Measurements from ENCODE around the gene TUT4. TPM values are rescaled to one million over a fixed set of nuclear protein-coding genes. Genes with fewer than 3 reads are reported as not detected.

Gene TUT4
- total and polyA plus RNA-seq, 2 experiments from 2014 or later, result 37.9 to 58.0 TPM

DNA sequence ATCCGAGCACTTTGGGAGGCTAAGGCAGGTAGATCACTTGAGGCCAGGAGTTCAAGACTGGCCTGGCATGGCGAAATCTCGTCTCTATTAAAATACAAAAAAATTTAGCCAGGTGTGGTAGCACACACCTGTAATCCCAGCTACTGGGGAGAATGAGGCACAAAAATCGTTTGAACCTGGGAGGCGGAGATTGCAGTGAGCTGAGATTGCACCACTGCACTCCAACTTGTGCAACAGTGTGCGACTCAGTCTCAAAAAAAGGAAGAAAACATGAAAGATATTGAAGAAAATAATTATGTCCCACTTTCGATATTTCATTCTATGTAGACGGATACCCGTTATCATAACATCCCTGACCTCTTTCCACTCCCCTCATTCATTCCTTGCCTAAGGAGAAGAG lies 19.2 kb downstream of the TUT4 start:
- H2AFZ ChIP-seq, result no peak overlapping the region
- WGBS (ENCODE audit: low lambda C conversion rate, missing lambda C conversion rate), result 98% methylated on average over 9 of the region's 9 CpGs
- H4K20me1 ChIP-seq (ENCODE audit: insufficient read depth, poor library complexity, severe bottlenecking), result peaks cover 30% of the 10 kb centered on the region
- H3K27ac ChIP-seq, result no peak overlapping the region
- TF ChIP-seq EZH2 (IDR thresholded peaks at IDR 0.05; ENCODE audit: borderline replicate concordance) (no peak), EZH2phosphoT487 (IDR thresholded peaks at IDR 0.05; ENCODE audit: low read depth, severe bottlenecking, unreplicated experiment) (no peak)
- TF ChIP-seq, protein P1, sequence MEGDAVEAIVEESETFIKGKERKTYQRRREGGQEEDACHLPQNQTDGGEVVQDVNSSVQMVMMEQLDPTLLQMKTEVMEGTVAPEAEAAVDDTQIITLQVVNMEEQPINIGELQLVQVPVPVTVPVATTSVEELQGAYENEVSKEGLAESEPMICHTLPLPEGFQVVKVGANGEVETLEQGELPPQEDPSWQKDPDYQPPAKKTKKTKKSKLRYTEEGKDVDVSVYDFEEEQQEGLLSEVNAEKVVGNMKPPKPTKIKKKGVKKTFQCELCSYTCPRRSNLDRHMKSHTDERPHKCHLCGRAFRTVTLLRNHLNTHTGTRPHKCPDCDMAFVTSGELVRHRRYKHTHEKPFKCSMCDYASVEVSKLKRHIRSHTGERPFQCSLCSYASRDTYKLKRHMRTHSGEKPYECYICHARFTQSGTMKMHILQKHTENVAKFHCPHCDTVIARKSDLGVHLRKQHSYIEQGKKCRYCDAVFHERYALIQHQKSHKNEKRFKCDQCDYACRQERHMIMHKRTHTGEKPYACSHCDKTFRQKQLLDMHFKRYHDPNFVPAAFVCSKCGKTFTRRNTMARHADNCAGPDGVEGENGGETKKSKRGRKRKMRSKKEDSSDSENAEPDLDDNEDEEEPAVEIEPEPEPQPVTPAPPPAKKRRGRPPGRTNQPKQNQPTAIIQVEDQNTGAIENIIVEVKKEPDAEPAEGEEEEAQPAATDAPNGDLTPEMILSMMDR (IDR thresholded peaks at IDR 0.05; ENCODE audit: poor library complexity), result no peak
- no peaks in the 10 kb centered on the region for H3K9me2 ChIP-seq (replicated peaks; ENCODE audit: insufficient read depth)
- H3K27me3 ChIP-seq, result no peaks in the 10 kb centered on the region
- H3K36me3 ChIP-seq (replicated peaks; ENCODE audit: insufficient read depth, low read depth), result no peaks in the 10 kb centered on the region
- no peak overlapping the region for H3K4me3 ChIP-seq
- peaks cover 100% of the 10 kb centered on the region for H3K79me2 ChIP-seq
- no peak overlapping the region for H3K4me2 ChIP-seq
- peaks cover 13% of the 10 kb centered on the region for H3K9me3 ChIP-seq (ENCODE audit: low read depth)
- H3K4me1 ChIP-seq (ENCODE audit: insufficient read depth), result no peaks in the 10 kb centered on the region
- DNase-seq (ENCODE audit: low spot score), result no peak

DNA sequence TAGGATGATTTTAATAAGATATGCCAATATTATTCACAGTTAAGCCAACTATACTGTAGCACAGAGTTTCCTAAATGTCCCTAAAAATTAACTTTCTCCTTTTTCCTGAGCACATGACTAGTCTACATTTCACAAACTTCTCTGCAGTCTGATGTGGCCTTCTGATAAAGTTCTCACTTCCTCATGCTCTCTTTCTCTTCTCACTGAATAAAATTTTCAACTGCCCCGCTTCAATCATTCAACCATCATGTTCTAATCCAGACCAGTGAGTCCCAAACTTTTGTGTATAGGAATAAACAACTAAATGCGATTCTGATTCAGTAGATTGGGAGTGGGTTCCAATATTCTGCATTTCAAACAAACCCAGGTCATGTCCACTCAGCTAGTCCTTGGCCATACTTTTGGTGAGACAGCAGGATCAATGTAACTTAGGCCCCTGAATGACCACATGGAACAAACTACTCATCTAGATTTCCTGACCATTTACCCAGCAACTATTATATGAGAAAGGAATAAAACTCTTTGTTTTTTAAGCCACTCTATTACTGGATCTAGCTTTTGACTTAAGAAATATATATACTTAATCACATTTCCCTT lies 20.1 kb downstream of the TUT4 start:
- H3K27me3 ChIP-seq, result no peaks in the 10 kb centered on the region
- no peak overlapping the region for H2AFZ ChIP-seq
- WGBS (ENCODE audit: low lambda C conversion rate, missing lambda C conversion rate), result 100% methylated on average over 2 of the region's 2 CpGs
- H3K36me3 ChIP-seq (replicated peaks; ENCODE audit: insufficient read depth, low read depth), result no peaks in the 10 kb centered on the region
- peaks cover 33% of the 10 kb centered on the region for H4K20me1 ChIP-seq (ENCODE audit: insufficient read depth, poor library complexity, severe bottlenecking)
- H3K4me3 ChIP-seq, result no peak overlapping the region
- H3K9me2 ChIP-seq (replicated peaks; ENCODE audit: insufficient read depth), result no peaks in the 10 kb centered on the region
- no peak overlapping the region for H3K4me2 ChIP-seq
- H3K9me3 ChIP-seq (ENCODE audit: low read depth), result peaks cover 13% of the 10 kb centered on the region
- no peak overlapping the region for H3K27ac ChIP-seq
- DNase-seq (ENCODE audit: low spot score), result no peak
- peaks cover 100% of the 10 kb centered on the region for H3K79me2 ChIP-seq
- H3K4me1 ChIP-seq (ENCODE audit: insufficient read depth), result no peaks in the 10 kb centered on the region
- no peak for TF ChIP-seq EZH2 (IDR thresholded peaks at IDR 0.05; ENCODE audit: borderline replicate concordance)
- TF ChIP-seq, protein P1 (IDR thresholded peaks at IDR 0.05; ENCODE audit: poor library complexity), result no peak

DNA sequence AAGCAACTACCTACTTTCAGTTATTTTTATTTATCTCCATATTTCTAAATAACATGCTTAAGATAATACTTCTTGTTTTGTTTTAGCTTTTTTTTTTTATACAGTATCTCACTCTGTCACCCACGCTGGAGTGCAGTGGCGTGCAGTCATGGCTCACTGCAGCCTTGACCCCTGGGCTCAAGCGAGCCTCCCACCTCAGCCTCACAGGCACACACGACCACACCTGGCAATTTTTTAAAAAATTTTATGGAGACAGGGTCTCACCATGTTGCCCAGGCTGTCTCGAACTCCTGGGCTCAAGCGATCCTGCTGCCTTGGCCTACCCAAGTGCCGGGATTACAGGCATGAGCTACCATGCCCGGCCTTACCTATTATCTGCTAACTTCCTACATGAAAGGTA lies 20.6 kb downstream of the TUT4 start:
- WGBS (ENCODE audit: low lambda C conversion rate, missing lambda C conversion rate), result 90% methylated on average over 8 of the region's 8 CpGs
- Histone ChIP-seq H3K4me2 (no peak overlapping the region), H2AFZ (no peak overlapping the region), H3K9me2 (replicated peaks; ENCODE audit: insufficient read depth) (no peaks in the 10 kb centered on the region), H3K9me3 (ENCODE audit: low read depth) (peaks cover 13% of the 10 kb centered on the region), H3K4me1 (ENCODE audit: insufficient read depth) (no peaks in the 10 kb centered on the region), H3K27ac (no peak overlapping the region), H3K27me3 (no peaks in the 10 kb centered on the region), H3K36me3 (replicated peaks; ENCODE audit: insufficient read depth, low read depth) (no peaks in the 10 kb centered on the region), H3K4me3 (no peak overlapping the region), H4K20me1 (ENCODE audit: insufficient read depth, poor library complexity, severe bottlenecking) (peaks cover 33% of the 10 kb centered on the region), H3K79me2 (peaks cover 100% of the 10 kb centered on the region)
- DNase-seq (ENCODE audit: low spot score), result no peak
- TF ChIP-seq EZH2 (IDR thresholded peaks at IDR 0.05; ENCODE audit: borderline replicate concordance) (no peak), EZH2phosphoT487 (IDR thresholded peaks at IDR 0.05; ENCODE audit: low read depth, severe bottlenecking, unreplicated experiment) (no peak)
- TF ChIP-seq, protein P1 (IDR thresholded peaks at IDR 0.05; ENCODE audit: poor library complexity), result no peak
